ENCODE results near the gene GIPR. TPM values are rescaled to one million over a fixed set of nuclear protein-coding genes. Genes with fewer than 3 reads are reported as not detected.

The GIPR gene
- total and polyA plus RNA-seq, 2 of the 13 experiments (the other 11 are each of a cell fraction or from before 2014, with no cell fraction given): 0.15 to 1.2 TPM

DNA sequence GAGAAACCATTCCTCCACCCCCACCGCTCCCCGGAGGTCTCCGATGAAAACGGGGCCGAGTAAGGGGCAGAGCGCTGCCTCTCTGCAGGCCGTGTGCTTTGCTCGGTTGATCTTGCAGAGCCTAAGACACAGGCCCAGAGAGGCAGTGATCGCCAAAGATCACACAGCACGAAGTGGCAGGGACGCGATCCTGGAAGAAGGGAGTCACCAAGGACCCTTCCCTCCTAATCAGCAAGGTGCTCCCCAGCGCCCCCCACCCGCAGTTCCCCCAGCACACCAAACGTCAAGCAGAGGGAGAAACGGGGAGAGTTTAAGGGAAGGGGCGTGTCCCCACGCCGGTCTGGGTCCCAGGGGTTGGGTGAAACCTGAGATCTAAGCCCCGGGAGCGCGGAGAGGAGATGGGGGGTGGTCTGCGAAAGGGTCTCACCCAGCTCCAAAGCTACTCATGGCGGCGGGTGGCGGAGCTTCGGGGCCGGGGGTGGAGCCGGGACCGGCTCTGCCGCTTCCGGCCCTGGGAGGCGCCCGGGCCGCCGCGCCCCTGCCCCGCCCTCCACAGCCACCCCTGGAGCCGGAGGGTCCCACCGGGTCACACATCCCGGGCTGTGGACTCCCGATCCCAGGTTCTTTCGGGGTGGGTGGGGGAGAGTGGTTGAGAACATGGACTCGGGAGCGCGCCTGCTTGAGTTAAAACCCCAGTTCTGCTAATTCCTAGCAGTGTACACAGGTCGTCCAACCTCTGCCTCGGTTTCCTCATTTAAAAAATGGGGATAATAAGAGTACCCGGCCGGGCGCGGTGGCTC is 28.9 kb upstream of the GIPR start, which contains the start of gene EML2 (continued):
- TF ChIP-seq ZNF17 (CRISPR knock-in tag; IDR thresholded peaks at IDR 0.05) (no peak), TSC22D2 (CRISPR knock-in tag; IDR thresholded peaks at IDR 0.05; ENCODE audit: borderline replicate concordance) (no peak), ZC3H4 (CRISPR knock-in tag; IDR thresholded peaks at IDR 0.05; ENCODE audit: borderline replicate concordance) (no peak), ZNF563 (CRISPR knock-in tag; IDR thresholded peaks at IDR 0.05) (peak; percentile 35; the same call in 1 of the 2 replicates), AHR (CRISPR knock-in tag; IDR thresholded peaks at IDR 0.05) (no peak), SMYD3 (CRISPR knock-in tag; IDR thresholded peaks at IDR 0.05) (no peak), GABPA (IDR thresholded peaks at IDR 0.05; ENCODE audit: low read depth, low read length) (no peak), GABPA (CRISPR knock-in tag; IDR thresholded peaks at IDR 0.05; ENCODE audit: low read depth) (no peak), PHB2 (IDR thresholded peaks at IDR 0.05; ENCODE audit: partially characterized antibody) (no peak), ETV5 (CRISPR knock-in tag; IDR thresholded peaks at IDR 0.05; ENCODE audit: borderline replicate concordance) (peak; percentile 15; the same call in 1 of the 2 replicates), NCOA2 (CRISPR knock-in tag; IDR thresholded peaks at IDR 0.05) (no peak), ZBTB38 (CRISPR knock-in tag; IDR thresholded peaks at IDR 0.05) (0 out of 2 replicates have a peak, but pooled peaks have one; percentile 3), MEIS2 (CRISPR knock-in tag; IDR thresholded peaks at IDR 0.05) (no peak), CENPT (CRISPR knock-in tag; IDR thresholded peaks at IDR 0.05; ENCODE audit: low read depth) (no peak), CCAR2 (optimal IDR thresholded peaks at IDR 0.05; ENCODE audit: low read depth, low read length) (no peak), KDM5A (IDR thresholded peaks at IDR 0.05; ENCODE audit: borderline replicate concordance, low read length) (no peak), CENPX (CRISPR knock-in tag; IDR thresholded peaks at IDR 0.05) (no peak), SP5 (CRISPR knock-in tag; IDR thresholded peaks at IDR 0.05; ENCODE audit: borderline replicate concordance, low read depth) (0 out of 2 replicates have a peak, but pooled peaks have one; percentile 7), ZNF24 (IDR thresholded peaks at IDR 0.05) (no peak)
- TF ChIP-seq, protein P1, sequence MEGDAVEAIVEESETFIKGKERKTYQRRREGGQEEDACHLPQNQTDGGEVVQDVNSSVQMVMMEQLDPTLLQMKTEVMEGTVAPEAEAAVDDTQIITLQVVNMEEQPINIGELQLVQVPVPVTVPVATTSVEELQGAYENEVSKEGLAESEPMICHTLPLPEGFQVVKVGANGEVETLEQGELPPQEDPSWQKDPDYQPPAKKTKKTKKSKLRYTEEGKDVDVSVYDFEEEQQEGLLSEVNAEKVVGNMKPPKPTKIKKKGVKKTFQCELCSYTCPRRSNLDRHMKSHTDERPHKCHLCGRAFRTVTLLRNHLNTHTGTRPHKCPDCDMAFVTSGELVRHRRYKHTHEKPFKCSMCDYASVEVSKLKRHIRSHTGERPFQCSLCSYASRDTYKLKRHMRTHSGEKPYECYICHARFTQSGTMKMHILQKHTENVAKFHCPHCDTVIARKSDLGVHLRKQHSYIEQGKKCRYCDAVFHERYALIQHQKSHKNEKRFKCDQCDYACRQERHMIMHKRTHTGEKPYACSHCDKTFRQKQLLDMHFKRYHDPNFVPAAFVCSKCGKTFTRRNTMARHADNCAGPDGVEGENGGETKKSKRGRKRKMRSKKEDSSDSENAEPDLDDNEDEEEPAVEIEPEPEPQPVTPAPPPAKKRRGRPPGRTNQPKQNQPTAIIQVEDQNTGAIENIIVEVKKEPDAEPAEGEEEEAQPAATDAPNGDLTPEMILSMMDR (CRISPR knock-in tag; IDR thresholded peaks at IDR 0.05): peak; percentile 68
- TF ChIP-seq, protein P2, sequence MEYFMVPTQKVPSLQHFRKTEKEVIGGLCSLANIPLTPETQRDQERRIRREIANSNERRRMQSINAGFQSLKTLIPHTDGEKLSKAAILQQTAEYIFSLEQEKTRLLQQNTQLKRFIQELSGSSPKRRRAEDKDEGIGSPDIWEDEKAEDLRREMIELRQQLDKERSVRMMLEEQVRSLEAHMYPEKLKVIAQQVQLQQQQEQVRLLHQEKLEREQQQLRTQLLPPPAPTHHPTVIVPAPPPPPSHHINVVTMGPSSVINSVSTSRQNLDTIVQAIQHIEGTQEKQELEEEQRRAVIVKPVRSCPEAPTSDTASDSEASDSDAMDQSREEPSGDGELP (IDR thresholded peaks at IDR 0.05; ENCODE audit: borderline replicate concordance, low read depth): no peak
- TF ChIP-seq, protein P3, sequence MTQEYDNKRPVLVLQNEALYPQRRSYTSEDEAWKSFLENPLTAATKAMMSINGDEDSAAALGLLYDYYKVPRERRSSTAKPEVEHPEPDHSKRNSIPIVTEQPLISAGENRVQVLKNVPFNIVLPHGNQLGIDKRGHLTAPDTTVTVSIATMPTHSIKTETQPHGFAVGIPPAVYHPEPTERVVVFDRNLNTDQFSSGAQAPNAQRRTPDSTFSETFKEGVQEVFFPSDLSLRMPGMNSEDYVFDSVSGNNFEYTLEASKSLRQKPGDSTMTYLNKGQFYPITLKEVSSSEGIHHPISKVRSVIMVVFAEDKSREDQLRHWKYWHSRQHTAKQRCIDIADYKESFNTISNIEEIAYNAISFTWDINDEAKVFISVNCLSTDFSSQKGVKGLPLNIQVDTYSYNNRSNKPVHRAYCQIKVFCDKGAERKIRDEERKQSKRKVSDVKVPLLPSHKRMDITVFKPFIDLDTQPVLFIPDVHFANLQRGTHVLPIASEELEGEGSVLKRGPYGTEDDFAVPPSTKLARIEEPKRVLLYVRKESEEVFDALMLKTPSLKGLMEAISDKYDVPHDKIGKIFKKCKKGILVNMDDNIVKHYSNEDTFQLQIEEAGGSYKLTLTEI (CRISPR knock-in tag; conservative IDR thresholded peaks at IDR 0.05): no peak
- TF ChIP-seq, protein P4, sequence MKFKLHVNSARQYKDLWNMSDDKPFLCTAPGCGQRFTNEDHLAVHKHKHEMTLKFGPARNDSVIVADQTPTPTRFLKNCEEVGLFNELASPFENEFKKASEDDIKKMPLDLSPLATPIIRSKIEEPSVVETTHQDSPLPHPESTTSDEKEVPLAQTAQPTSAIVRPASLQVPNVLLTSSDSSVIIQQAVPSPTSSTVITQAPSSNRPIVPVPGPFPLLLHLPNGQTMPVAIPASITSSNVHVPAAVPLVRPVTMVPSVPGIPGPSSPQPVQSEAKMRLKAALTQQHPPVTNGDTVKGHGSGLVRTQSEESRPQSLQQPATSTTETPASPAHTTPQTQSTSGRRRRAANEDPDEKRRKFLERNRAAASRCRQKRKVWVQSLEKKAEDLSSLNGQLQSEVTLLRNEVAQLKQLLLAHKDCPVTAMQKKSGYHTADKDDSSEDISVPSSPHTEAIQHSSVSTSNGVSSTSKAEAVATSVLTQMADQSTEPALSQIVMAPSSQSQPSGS (CRISPR knock-in tag; IDR thresholded peaks at IDR 0.05): no peak
- TF ChIP-seq, protein P5, sequence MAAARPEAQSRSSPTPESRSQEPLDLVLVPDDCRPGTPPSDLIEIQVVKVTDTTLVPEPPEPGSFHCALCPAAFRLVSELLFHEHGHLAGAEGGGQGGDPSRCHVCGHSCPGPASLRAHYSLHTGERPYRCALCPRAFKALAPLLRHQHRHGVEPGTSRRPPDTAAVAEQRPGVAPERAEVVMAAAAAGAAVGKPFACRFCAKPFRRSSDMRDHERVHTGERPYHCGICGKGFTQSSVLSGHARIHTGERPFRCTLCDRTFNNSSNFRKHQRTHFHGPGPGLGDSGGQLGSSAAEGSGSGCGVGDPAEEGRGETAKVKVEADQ (CRISPR knock-in tag; IDR thresholded peaks at IDR 0.05; ENCODE audit: borderline replicate concordance): no peak
